CD4-positive, alpha-beta T cell (primary cell): ENCODE results near the gene TRIM36. TPM values are rescaled to one million over a fixed set of nuclear protein-coding genes. Genes with fewer than 3 reads are reported as not detected.

ENCODE experiments used
- ATAC-seq: fragments of 200-7000 bp; cut with Tn5 transposase; one replicate; pipeline ENCODE4 v1.10.0; 2022; ENCODE audit warnings: mild to moderate bottlenecking; ENCODE audit not compliant: poor library complexity
- CTCF ChIA-PET: fragments of 350-600 bp; sonication (Branson Sonifier 250); formaldehyde crosslinking; loops from one replicate; lab custom pipeline; 2021; ENCODE audit warnings: antibody characterized with exemption, inconsistent platforms; lab: Charles Lee
- POLR2A ChIA-PET: fragments of 350-600 bp; sonication (Branson Sonifier 250); formaldehyde crosslinking; loops from one replicate; lab custom pipeline; 2021; ENCODE audit warnings: antibody characterized with exemption, inconsistent platforms; lab: Charles Lee
- DNase-seq, 14 experiments: peaks; one replicate each; pipeline ENCODE4 v3.0.0-alpha.2; 2013 to 2020; ENCODE audit warnings: mixed read lengths in 2 of 14
- H3K27ac ChIP-seq, 2 donors: one replicate each; pipeline versions ENCODE4 v1.5.1 to v1.7.0; 2013; ENCODE audit warnings: low read length in 2 of 2, low read depth in 1 of 2, mild to moderate bottlenecking in 1 of 2
- H3K27me3 ChIP-seq, 2 experiments: 1 replicate in 1 of 2; 2 replicates in 1 of 2; pipeline versions ENCODE4 v1.6.1 to v1.7.0; 2013; ENCODE audit warnings: low read length in 2 of 2, control low read depth in 1 of 2, mild to moderate bottlenecking in 1 of 2, moderate library complexity in 1 of 2; ENCODE audit not compliant: insufficient read depth in 2 of 2, control insufficient read depth in 1 of 2
- H3K36me3 ChIP-seq: one replicate; pipeline ENCODE4 v1.6.1; 2013; ENCODE audit warnings: low read length, control low read depth; ENCODE audit not compliant: insufficient read depth
- H3K4me1 ChIP-seq: one replicate; pipeline ENCODE4 v1.6.1; 2013; ENCODE audit warnings: low read length, control low read depth; ENCODE audit not compliant: insufficient read depth
- H3K4me3 ChIP-seq: one replicate; pipeline ENCODE4 v1.5.1; 2013; ENCODE audit warnings: mild to moderate bottlenecking, low read length, moderate library complexity
- H3K9me3 ChIP-seq, 2 experiments: 1 replicate in 1 of 2; 2 replicates in 1 of 2; pipeline versions ENCODE4 v1.6.1 to v1.7.0; 2013; ENCODE audit warnings: low read length in 2 of 2, mild to moderate bottlenecking in 2 of 2, control low read depth in 1 of 2, moderate library complexity in 1 of 2; ENCODE audit not compliant: control insufficient read depth in 1 of 2, insufficient read depth in 1 of 2
- H3K27ac Mint-ChIP-seq: one replicate; pipeline ENCODE4 v1.8.0; 2020; ENCODE audit warnings: mixed read lengths
- H3K27me3 Mint-ChIP-seq: one replicate; pipeline ENCODE4 v1.8.0; 2021; ENCODE audit warnings: mixed read lengths
- H3K36me3 Mint-ChIP-seq: one replicate; pipeline ENCODE4 v1.8.0; 2021; ENCODE audit warnings: low read depth, mixed read lengths
- H3K4me1 Mint-ChIP-seq: one replicate; pipeline ENCODE4 v1.8.0; 2021; ENCODE audit warnings: low read depth, mixed read lengths
- H3K4me3 Mint-ChIP-seq: one replicate; pipeline ENCODE4 v1.8.0; 2020; ENCODE audit warnings: mild to moderate bottlenecking, mixed read lengths
- H3K9me3 Mint-ChIP-seq: one replicate; pipeline ENCODE4 v1.8.0; 2020; ENCODE audit warnings: mixed read lengths
- intact Hi-C, 2 experiments: fragments of 100-400 bp; cut with DNase I in 1 of 2; cut with micrococcal nuclease in 1 of 2; formaldehyde crosslinking; loops; one replicate each; pipeline versions ENCODE4 v1.15.1 to v1.9.0; 2023 to 2025; cut with DNase I, micrococcal nuclease
- total RNA-seq, 174 experiments: library from RNA in 2 of 174; stranded (reverse) in 2 of 174; gene quantifications; one replicate each; pipeline ENCODE4 v1.2.3 and lab custom pipeline; 2021 to 2026
- TF ChIP-seq, protein P1 (sequence below): fragments of 200-600 bp; IDR thresholded peaks from one replicate; pipeline ENCODE4 v1.8.0; 2022; ENCODE audit warnings: antibody characterized with exemption, mild to moderate bottlenecking

Gene TRIM36
- total RNA-seq, 2 experiments from 2014 or later: 0.14 TPM; not detected in 1

GRCh38 chr5:115132465-115132864 is 37.2 kb downstream of the TRIM36 start:
- ATAC-seq: no peak
- Mint-ChIP-seq H3K9me3 (no peaks in the 10 kb centered on the region), H3K4me1 (no peaks in the 10 kb centered on the region), H3K36me3 (no peaks in the 10 kb centered on the region), H3K4me3 (no peak overlapping the region), H3K27me3 (peaks cover 44% of the 10 kb centered on the region), H3K27ac (no peak overlapping the region)
- H3K27me3 ChIP-seq: peaks cover 0 to 11% of the 10 kb centered on the region in 2 experiments
- intact Hi-C loops: no loop called here
- H3K27ac ChIP-seq: no peak overlapping the region
- no peak for DNase-seq
- H3K4me3 ChIP-seq: no peak overlapping the region
- TF ChIP-seq, protein P1, sequence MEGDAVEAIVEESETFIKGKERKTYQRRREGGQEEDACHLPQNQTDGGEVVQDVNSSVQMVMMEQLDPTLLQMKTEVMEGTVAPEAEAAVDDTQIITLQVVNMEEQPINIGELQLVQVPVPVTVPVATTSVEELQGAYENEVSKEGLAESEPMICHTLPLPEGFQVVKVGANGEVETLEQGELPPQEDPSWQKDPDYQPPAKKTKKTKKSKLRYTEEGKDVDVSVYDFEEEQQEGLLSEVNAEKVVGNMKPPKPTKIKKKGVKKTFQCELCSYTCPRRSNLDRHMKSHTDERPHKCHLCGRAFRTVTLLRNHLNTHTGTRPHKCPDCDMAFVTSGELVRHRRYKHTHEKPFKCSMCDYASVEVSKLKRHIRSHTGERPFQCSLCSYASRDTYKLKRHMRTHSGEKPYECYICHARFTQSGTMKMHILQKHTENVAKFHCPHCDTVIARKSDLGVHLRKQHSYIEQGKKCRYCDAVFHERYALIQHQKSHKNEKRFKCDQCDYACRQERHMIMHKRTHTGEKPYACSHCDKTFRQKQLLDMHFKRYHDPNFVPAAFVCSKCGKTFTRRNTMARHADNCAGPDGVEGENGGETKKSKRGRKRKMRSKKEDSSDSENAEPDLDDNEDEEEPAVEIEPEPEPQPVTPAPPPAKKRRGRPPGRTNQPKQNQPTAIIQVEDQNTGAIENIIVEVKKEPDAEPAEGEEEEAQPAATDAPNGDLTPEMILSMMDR: no peak
- H3K36me3 ChIP-seq: no peaks in the 10 kb centered on the region
- no peaks in the 10 kb centered on the region for H3K9me3 ChIP-seq
- POLR2A ChIA-PET: interaction anchor here (0.6 kb wide), 1 partner anchor 41 kb away, joined by 3 read pairs; no protein-coding TSS in a partner anchor
- CTCF ChIA-PET: no interaction called here
- no peaks in the 10 kb centered on the region for H3K4me1 ChIP-seq

DNA sequence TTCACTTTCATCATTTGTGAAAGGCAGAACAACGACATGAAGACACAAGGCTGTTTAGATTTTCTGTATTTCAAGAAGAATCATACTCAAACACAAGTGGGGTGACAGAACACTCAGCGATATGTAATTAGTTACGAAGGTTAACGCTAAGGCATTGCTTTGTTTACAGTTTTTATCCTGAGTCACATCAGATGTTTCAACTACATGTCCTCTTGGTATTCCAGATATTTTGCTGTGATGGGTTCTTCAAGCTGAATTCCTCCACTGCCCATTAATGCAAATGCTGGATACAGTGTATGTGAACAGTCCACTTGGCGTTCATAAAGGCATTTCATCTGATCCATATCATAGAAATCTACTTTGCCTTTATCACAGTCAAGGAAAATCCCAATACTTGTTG is 43.4 kb downstream of the TRIM36 start:
- Histone ChIP-seq H3K27me3 (no peaks in the 10 kb centered on the region), H3K27ac (no peak overlapping the region), H3K36me3 (no peaks in the 10 kb centered on the region), H3K9me3 (no peaks in the 10 kb centered on the region), H3K4me3 (no peak overlapping the region), H3K4me1 (no peaks in the 10 kb centered on the region)
- no peak for DNase-seq
- CTCF ChIA-PET: no interaction called here
- Mint-ChIP-seq H3K4me1 (no peaks in the 10 kb centered on the region), H3K9me3 (no peaks in the 10 kb centered on the region), H3K36me3 (no peaks in the 10 kb centered on the region), H3K27ac (no peak overlapping the region), H3K27me3 (peaks cover 11% of the 10 kb centered on the region), H3K4me3 (no peak overlapping the region)
- no peak for ATAC-seq
- intact Hi-C loops: no loop called here
- TF ChIP-seq, protein P1: no peak
- POLR2A ChIA-PET: no interaction called here

DNA sequence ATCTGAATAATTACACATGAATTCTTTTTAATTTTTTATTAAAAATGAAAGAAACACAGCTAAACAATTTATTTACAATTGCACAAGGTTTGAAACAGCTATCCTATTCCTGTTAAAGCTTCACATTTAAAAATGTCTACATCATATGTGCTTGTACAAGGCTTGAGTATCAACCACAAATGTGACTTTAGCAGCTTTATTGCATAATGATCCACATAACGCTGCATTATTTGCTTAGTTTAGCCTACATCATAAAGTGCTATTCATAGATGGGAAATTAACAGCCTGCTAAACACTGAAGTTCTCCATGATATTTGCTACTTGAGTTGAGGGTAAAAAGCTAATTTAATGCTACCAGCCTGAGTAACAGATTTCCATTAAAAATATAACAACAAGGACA is 45.0 kb downstream of the TRIM36 start:
- Mint-ChIP-seq H3K27me3 (peaks cover 16% of the 10 kb centered on the region), H3K4me1 (no peaks in the 10 kb centered on the region), H3K36me3 (no peaks in the 10 kb centered on the region), H3K27ac (no peak overlapping the region), H3K9me3 (no peaks in the 10 kb centered on the region), H3K4me3 (no peak overlapping the region)
- ChIA-PET POLR2A (interaction anchor here (0.6 kb wide), 1 partner anchor 791 kb away, joined by 3 read pairs; no protein-coding TSS in a partner anchor), CTCF (interaction anchor here (1.0 kb wide), 1 partner anchor 14 kb away, joined by 5 read pairs; no protein-coding TSS in a partner anchor)
- DNase-seq: no peak
- no peak for ATAC-seq
- Histone ChIP-seq H3K36me3 (no peaks in the 10 kb centered on the region), H3K4me3 (no peak overlapping the region), H3K27ac (no peak overlapping the region), H3K27me3 (no peaks in the 10 kb centered on the region), H3K9me3 (no peaks in the 10 kb centered on the region), H3K4me1 (no peaks in the 10 kb centered on the region)
- intact Hi-C loops: no loop called here
- TF ChIP-seq, protein P1: no peak
